Ishikawa (cell line): Measurements from ENCODE around the gene HMOX1.
A peak's percentile ranks its signal among the peaks of the same experiment; 100 is the strongest.

Source experiments
- CEBPB ChIP-seq: IDR thresholded peaks from 2 replicates; pipeline ENCODE4 v1.6.1; 2012
- CREB1 ChIP-seq: IDR thresholded peaks from 2 replicates; pipeline ENCODE4 v1.6.1; 2012; ENCODE audit warnings: low read depth
- EGR1 ChIP-seq: IDR thresholded peaks from 2 replicates; pipeline ENCODE4 v1.6.1; 2012
- EP300 ChIP-seq: IDR thresholded peaks from 2 replicates; pipeline ENCODE4 v1.6.1; 2012; ENCODE audit warnings: borderline replicate concordance
- FOXM1 ChIP-seq: IDR thresholded peaks from 2 replicates; pipeline ENCODE4 v1.6.1; 2012; ENCODE audit warnings: low read depth, borderline replicate concordance
- MAX ChIP-seq: IDR thresholded peaks from 2 replicates; pipeline ENCODE4 v1.6.1; 2012
- RAD21 ChIP-seq: IDR thresholded peaks from 2 replicates; pipeline ENCODE4 v1.6.1; 2012; ENCODE audit warnings: low read depth
- REST ChIP-seq: IDR thresholded peaks from 2 replicates; pipeline ENCODE4 v1.6.1; 2012; ENCODE audit warnings: low read depth, mild to moderate bottlenecking
- TAF1 ChIP-seq: IDR thresholded peaks from 2 replicates; pipeline ENCODE4 v1.6.1; 2012; ENCODE audit warnings: low read depth, mild to moderate bottlenecking
- TCF12 ChIP-seq: IDR thresholded peaks from 2 replicates; pipeline ENCODE4 v1.6.1; 2012; ENCODE audit warnings: low read depth
- TEAD4 ChIP-seq: IDR thresholded peaks from 2 replicates; pipeline ENCODE4 v1.6.1; 2012
- USF1 ChIP-seq: IDR thresholded peaks from 2 replicates; pipeline ENCODE4 v1.6.1; 2012
- YY1 ChIP-seq: IDR thresholded peaks from 2 replicates; pipeline ENCODE4 v1.6.1; 2012; ENCODE audit warnings: low read depth
- ZBTB7A ChIP-seq: IDR thresholded peaks from 2 replicates; pipeline ENCODE4 v1.6.1; 2012; ENCODE audit warnings: low read depth

HMOX1 gene

GRCh38 chr22:35350539-35351503 is 30.1 kb upstream of the HMOX1 start:
- TF ChIP-seq YY1: no peak
- TF ChIP-seq TAF1: no peak; the same call in 1 of the 2 replicates
- TF ChIP-seq RAD21: peak; percentile 95
- TF ChIP-seq CEBPB: no peak
- TF ChIP-seq FOXM1: no peak
- TF ChIP-seq MAX: no peak
- TF ChIP-seq TEAD4: peak; percentile 25; the same call in 1 of the 2 replicates
- TF ChIP-seq EGR1: no peak
- TF ChIP-seq ZBTB7A: 0 out of 2 replicates have a peak, but pooled peaks have one; percentile 30

- peak; percentile 13; the same call in 1 of the 2 replicates for TF ChIP-seq RAD21
- no peak for TF ChIP-seq ZBTB7A
- TF ChIP-seq EP300: no peak
Observed at GRCh38 chr22:35352214-35353111, 28.4 kb upstream of the HMOX1 start.

GRCh38 chr22:35353318-35353717 is 27.6 kb upstream of the HMOX1 start:
- TF ChIP-seq CREB1 (no peak), USF1 (no peak), MAX (no peak), TEAD4 (no peak), REST (no peak), CEBPB (no peak), TAF1 (no peak)

GRCh38 chr22:35354068-35354467 is 26.8 kb upstream of the HMOX1 start:
- TF ChIP-seq TAF1 (no peak), FOXM1 (no peak), CREB1 (no peak), TCF12 (no peak), ZBTB7A (no peak)

- TF ChIP-seq ZBTB7A: no peak
- no peak for TF ChIP-seq TCF12
- TF ChIP-seq EGR1: no peak
- TF ChIP-seq FOXM1: no peak
- no peak for TF ChIP-seq TEAD4
- TF ChIP-seq MAX: no peak
- TF ChIP-seq TAF1: no peak
- TF ChIP-seq USF1: no peak
- no peak for TF ChIP-seq RAD21
- no peak for TF ChIP-seq YY1
- TF ChIP-seq REST: no peak
- TF ChIP-seq EP300: no peak
- TF ChIP-seq CREB1: no peak
Observed at GRCh38 chr22:35357883-35358621, 22.8 kb upstream of the HMOX1 start.
